Fibroblast of villous mesenchyme (primary cell): Measurements from ENCODE around the gene ARIH2. TPM values are rescaled to one million over a fixed set of nuclear protein-coding genes. Genes with fewer than 3 reads are reported as not detected.
A peak's percentile ranks its signal among the peaks of the same experiment; 100 is the strongest.

ENCODE experiments used
- DNase-seq: peaks from one replicate; pipeline ENCODE4 v3.0.0-alpha.2; 2010; ENCODE audit warnings: low read depth
- H3K4me3 ChIP-seq: 2 replicates; pipeline ENCODE4 v1.5.1; 2011; ENCODE audit warnings: low read depth, mild to moderate bottlenecking, low read length
- small RNA-seq: library from RNA; depleted of rRNA; stranded (forward); fragments of <200 nt; gene quantifications from one replicate; pipeline ENCODE3, GENCODE V24; 2012
- total RNA-seq: library from RNA; depleted of rRNA; stranded (reverse); fragments of >200 nt; gene quantifications from 2 replicates; pipeline ENCODE4 v1.2.3, GENCODE V29; 2012
- TF ChIP-seq, protein P1 (sequence below): IDR thresholded peaks from 2 replicates; pipeline ENCODE4 v1.5.1; 2012; ENCODE audit warnings: low read depth, mild to moderate bottlenecking, low read length; ENCODE audit not compliant: insufficient read depth

The ARIH2 gene
- total RNA-seq, 1 donor: 87.2 TPM

DNA sequence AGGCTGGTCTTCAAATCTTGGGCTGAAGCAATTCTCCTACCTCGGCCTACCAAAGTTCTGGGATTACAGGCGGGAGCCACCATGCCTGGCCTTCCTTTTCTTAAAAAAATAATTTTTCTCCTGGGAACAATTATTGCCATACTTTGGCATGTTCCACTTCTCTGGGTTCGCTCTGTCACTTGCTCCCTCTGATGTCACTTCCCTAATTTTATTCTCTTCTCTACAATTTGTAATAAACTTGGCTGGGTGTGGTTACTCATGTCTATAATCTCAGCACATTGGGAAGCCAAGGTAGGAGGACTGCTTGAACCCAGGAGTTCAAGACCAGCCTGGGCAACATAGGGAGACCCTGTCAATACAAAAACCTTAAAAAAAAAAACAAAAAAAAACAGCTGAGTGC, 116.6 kb downstream of the ARIH2 start:
- TF ChIP-seq, protein P1, sequence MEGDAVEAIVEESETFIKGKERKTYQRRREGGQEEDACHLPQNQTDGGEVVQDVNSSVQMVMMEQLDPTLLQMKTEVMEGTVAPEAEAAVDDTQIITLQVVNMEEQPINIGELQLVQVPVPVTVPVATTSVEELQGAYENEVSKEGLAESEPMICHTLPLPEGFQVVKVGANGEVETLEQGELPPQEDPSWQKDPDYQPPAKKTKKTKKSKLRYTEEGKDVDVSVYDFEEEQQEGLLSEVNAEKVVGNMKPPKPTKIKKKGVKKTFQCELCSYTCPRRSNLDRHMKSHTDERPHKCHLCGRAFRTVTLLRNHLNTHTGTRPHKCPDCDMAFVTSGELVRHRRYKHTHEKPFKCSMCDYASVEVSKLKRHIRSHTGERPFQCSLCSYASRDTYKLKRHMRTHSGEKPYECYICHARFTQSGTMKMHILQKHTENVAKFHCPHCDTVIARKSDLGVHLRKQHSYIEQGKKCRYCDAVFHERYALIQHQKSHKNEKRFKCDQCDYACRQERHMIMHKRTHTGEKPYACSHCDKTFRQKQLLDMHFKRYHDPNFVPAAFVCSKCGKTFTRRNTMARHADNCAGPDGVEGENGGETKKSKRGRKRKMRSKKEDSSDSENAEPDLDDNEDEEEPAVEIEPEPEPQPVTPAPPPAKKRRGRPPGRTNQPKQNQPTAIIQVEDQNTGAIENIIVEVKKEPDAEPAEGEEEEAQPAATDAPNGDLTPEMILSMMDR: no peak
- no peak overlapping the region for H3K4me3 ChIP-seq
- no peak for DNase-seq

Small RNAs within 50 kb of the gene (small RNA-seq; reads per million reads assigned to genes)
- gene MIR191 (22,638 reads per million, percentile 100 among the genes with 10 or more reads in this experiment), gene MIR425 (1,488 reads per million, percentile 99 among the genes with 10 or more reads in this experiment)

Other genes starting within 250 kb of the ARIH2 start
- gene NCKIPSD, start 232.9 kb upstream of the ARIH2 start, total RNA-seq: 17.7 and 23.3 TPM in 2 replicates
- gene IP6K2, start 201.6 kb upstream of the ARIH2 start, total RNA-seq: 46.4 and 55.7 TPM in 2 replicates
- 47.0 and 47.9 TPM in 2 replicates for gene PRKAR2A, start 71.0 kb upstream of the ARIH2 start, total RNA-seq
- gene SLC25A20, start 20.0 kb upstream of the ARIH2 start, total RNA-seq: 14.5 and 20.7 TPM in 2 replicates
- 23.8 and 26.8 TPM in 2 replicates for gene P4HTM, start 71.4 kb downstream of the ARIH2 start, total RNA-seq
- 75.6 and 77.3 TPM in 2 replicates for gene WDR6, start 88.5 kb downstream of the ARIH2 start, total RNA-seq
- gene DALRD3, start 99.7 kb downstream of the ARIH2 start, total RNA-seq: 40.6 and 43.2 TPM in 2 replicates
- 39.3 and 48.3 TPM in 2 replicates for gene NDUFAF3, start 103.3 kb downstream of the ARIH2 start, total RNA-seq
- gene IMPDH2, start 110.6 kb downstream of the ARIH2 start, total RNA-seq: 225 and 260 TPM in 2 replicates
- 181 and 188 TPM in 2 replicates for gene QRICH1, start 175.2 kb downstream of the ARIH2 start, total RNA-seq
- 215 and 302 TPM in 2 replicates for gene QARS1, start 185.9 kb downstream of the ARIH2 start, total RNA-seq
- gene USP19, start 202.0 kb downstream of the ARIH2 start, total RNA-seq: 30.3 and 36.3 TPM in 2 replicates
- gene LAMB2, start 214.2 kb downstream of the ARIH2 start, total RNA-seq: 369 and 378 TPM in 2 replicates
- 22.9 and 24.2 TPM in 2 replicates for gene CCDC71, start 247.5 kb downstream of the ARIH2 start, total RNA-seq